ENCODE results near the gene LENG9.

DNA sequence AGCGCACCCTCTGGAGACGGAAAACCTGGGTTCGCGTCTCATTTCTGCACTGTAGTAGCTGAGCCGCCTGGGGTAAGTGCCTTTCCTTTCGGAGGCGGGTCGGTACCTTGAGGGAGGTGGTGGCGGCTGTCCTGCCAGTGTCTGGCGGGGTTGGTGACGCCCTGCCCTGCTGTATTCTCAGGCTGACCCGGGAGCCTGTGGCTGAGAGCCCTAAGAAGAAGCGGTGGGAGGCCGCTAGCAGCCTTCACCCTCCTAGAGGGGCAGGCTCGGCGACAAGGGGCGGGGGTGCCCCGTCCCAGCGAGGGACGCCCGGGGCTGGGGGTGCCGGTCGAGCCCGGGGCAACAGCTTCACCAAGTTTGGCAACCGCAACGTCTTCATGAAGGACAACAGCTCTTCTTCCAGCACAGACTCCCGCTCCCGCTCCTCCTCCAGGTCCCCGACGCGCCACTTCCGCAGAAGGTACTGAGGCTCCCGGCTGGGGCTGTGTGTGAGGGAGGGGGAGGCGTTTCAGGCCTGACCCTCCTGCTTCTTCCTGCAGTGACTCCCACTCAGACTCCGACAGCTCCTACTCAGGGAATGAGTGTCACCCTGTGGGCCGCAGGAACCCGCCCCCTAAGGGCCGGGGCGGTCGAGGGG, 7.7 kb downstream of the LENG9 start:
- no peak for TF ChIP-seq TEAD2 (CRISPR knock-in tag; IDR thresholded peaks at IDR 0.05)
- TF ChIP-seq RFX5 (IDR thresholded peaks at IDR 0.05; ENCODE audit: low read depth, low read length), result no peak

Data from HepG2 (cell line).